ENCODE results near the gene ACP4.
A peak's percentile ranks its signal among the peaks of the same experiment; 100 is the strongest.
"Not testable (repeated sequence)": the region's sequence is repeated elsewhere in the genome, so short reads cannot be mapped to it uniquely, and the experiment has no call there.

Gene ACP4

GRCh38 chr19:50756244-50756643, 34.0 kb upstream of the ACP4 start:
- H2BK15ac ChIP-seq (ENCODE audit: low read length); H3K4me3 ChIP-seq (ENCODE audit: low read length in 2 of 2); H3K79me1 ChIP-seq (ENCODE audit: low read depth, low read length); DNase-seq (ENCODE audit: low spot score); H3K23ac ChIP-seq (ENCODE audit: low read depth, low read length, poor library complexity); H3K4me1 ChIP-seq (ENCODE audit: control insufficient read depth in 2 of 2, insufficient read depth in 1 of 2, low read depth in 1 of 2, low read length in 2 of 2); H2AK5ac ChIP-seq (ENCODE audit: low read depth, low read length); H3K27ac ChIP-seq (replicated peaks; ENCODE audit: low read length); H2AFZ ChIP-seq (ENCODE audit: low read length); H3K4me2 ChIP-seq (ENCODE audit: insufficient read depth, low read length, poor library complexity, severe bottlenecking); H3K36me3 ChIP-seq (replicated peaks in 1 of 2; ENCODE audit: control insufficient read depth in 2 of 2, insufficient read depth in 2 of 2, low read length in 2 of 2); H2BK120ac ChIP-seq (ENCODE audit: low read depth, low read length); H3K9ac ChIP-seq (ENCODE audit: low read depth, low read length, poor library complexity); H2BK5ac ChIP-seq (ENCODE audit: low read length); H3K4ac ChIP-seq (ENCODE audit: low read length); H4K91ac ChIP-seq (ENCODE audit: low read depth, low read length, poor library complexity); H4K8ac ChIP-seq (ENCODE audit: low read depth, low read length); H3K9me3 ChIP-seq (replicated peaks in 1 of 2; ENCODE audit: control insufficient read depth in 2 of 2, insufficient read depth in 1 of 2, low read depth in 1 of 2, low read length in 2 of 2); H3K14ac ChIP-seq (ENCODE audit: low read length); H2BK12ac ChIP-seq (ENCODE audit: low read length); H3K18ac ChIP-seq (ENCODE audit: low read length): not testable (repeated sequence)
- WGBS, 2 donors (ENCODE audit: extremely low coverage in 2 of 2, insufficient read length in 2 of 2, insufficient replicate concordance in 1 of 2): no CpG with 5 or more reads among the region's 8 CpGs
- H3K27me3 ChIP-seq (ENCODE audit: control insufficient read depth in 3 of 3, insufficient read depth in 3 of 3, low read depth in 1 of 3, low read length in 3 of 3): peaks cover 0 to 11% (median 0%) of the 10 kb centered on the region in 3 experiments

DNA sequence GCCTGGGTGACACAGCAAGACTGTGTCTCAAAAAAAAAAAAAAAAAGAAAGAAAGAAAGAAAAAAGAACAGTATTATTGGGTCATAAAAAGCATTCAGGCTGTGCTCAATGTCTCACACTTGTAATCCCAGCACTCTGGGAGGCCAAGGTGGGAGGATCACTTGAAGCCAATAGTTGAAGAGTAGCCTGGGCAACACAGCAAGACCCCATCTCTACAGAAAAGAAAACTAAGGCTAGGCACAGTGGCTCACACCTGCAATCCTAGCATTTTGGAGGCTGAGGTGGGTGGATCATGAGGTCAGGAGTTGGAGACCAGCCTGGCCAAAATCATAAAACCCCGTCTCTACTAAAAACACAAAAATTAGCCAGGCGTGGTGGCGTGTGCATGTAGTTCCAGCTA, 32.6 kb upstream of the ACP4 start:
- not testable (repeated sequence) for H3K9me3 ChIP-seq (replicated peaks in 1 of 2; ENCODE audit: control insufficient read depth in 2 of 2, insufficient read depth in 1 of 2, low read depth in 1 of 2, low read length in 2 of 2); H3K79me1 ChIP-seq (ENCODE audit: low read depth, low read length); H2BK12ac ChIP-seq (ENCODE audit: low read length); H3K4me3 ChIP-seq (ENCODE audit: low read length in 2 of 2); H4K8ac ChIP-seq (ENCODE audit: low read depth, low read length); DNase-seq (ENCODE audit: low spot score); H3K4me1 ChIP-seq (ENCODE audit: control insufficient read depth in 2 of 2, insufficient read depth in 1 of 2, low read depth in 1 of 2, low read length in 2 of 2); H2AFZ ChIP-seq (ENCODE audit: low read length); H3K14ac ChIP-seq (ENCODE audit: low read length); H4K91ac ChIP-seq (ENCODE audit: low read depth, low read length, poor library complexity); H3K4ac ChIP-seq (ENCODE audit: low read length); H2BK120ac ChIP-seq (ENCODE audit: low read depth, low read length); H3K36me3 ChIP-seq (replicated peaks in 1 of 2; ENCODE audit: control insufficient read depth in 2 of 2, insufficient read depth in 2 of 2, low read length in 2 of 2); H3K9ac ChIP-seq (ENCODE audit: low read depth, low read length, poor library complexity); H2BK15ac ChIP-seq (ENCODE audit: low read length); H3K18ac ChIP-seq (ENCODE audit: low read length); H2AK5ac ChIP-seq (ENCODE audit: low read depth, low read length); H3K27me3 ChIP-seq (ENCODE audit: control insufficient read depth in 3 of 3, insufficient read depth in 3 of 3, low read depth in 1 of 3, low read length in 3 of 3); H2BK5ac ChIP-seq (ENCODE audit: low read length); H3K23ac ChIP-seq (ENCODE audit: low read depth, low read length, poor library complexity); H3K27ac ChIP-seq (replicated peaks; ENCODE audit: low read length); H3K4me2 ChIP-seq (ENCODE audit: insufficient read depth, low read length, poor library complexity, severe bottlenecking)
- WGBS, 2 donors (ENCODE audit: extremely low coverage in 2 of 2, insufficient read length in 2 of 2, insufficient replicate concordance in 1 of 2): no CpG with 5 or more reads among the region's 3 CpGs

DNA sequence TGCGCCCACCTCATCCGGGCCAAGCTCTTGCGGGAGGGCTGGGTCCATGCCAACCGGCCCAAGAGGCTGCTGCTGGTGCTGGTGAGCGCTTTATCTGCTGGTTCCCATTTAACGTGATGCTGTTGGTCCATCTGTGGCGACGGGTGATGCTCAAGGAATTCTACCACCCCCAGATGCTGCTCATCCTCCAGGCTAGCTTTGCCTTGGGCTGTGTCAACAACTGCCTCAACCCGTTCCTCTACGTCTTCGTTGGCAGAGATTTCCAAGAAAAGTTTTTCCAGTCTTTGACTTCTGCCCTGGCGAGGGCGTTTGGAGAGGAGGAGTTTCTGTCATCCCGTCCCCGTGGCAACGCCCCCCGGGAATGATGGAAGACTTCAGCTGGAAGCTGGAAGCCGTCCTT, 31.1 kb upstream of the ACP4 start:
- H3K23ac ChIP-seq (ENCODE audit: low read depth, low read length, poor library complexity); H3K27ac ChIP-seq (replicated peaks; ENCODE audit: low read length); H3K4me1 ChIP-seq (ENCODE audit: control insufficient read depth in 2 of 2, insufficient read depth in 1 of 2, low read depth in 1 of 2, low read length in 2 of 2); DNase-seq (ENCODE audit: low spot score); H3K79me1 ChIP-seq (ENCODE audit: low read depth, low read length); H2BK12ac ChIP-seq (ENCODE audit: low read length); H2BK15ac ChIP-seq (ENCODE audit: low read length); H3K9ac ChIP-seq (ENCODE audit: low read depth, low read length, poor library complexity); H2AK5ac ChIP-seq (ENCODE audit: low read depth, low read length); H3K27me3 ChIP-seq (ENCODE audit: control insufficient read depth in 3 of 3, insufficient read depth in 3 of 3, low read depth in 1 of 3, low read length in 3 of 3); H2BK120ac ChIP-seq (ENCODE audit: low read depth, low read length); H3K4me3 ChIP-seq (ENCODE audit: low read length in 2 of 2); H3K36me3 ChIP-seq (replicated peaks in 1 of 2; ENCODE audit: control insufficient read depth in 2 of 2, insufficient read depth in 2 of 2, low read length in 2 of 2); H3K4ac ChIP-seq (ENCODE audit: low read length); H2AFZ ChIP-seq (ENCODE audit: low read length); H4K8ac ChIP-seq (ENCODE audit: low read depth, low read length); H3K9me3 ChIP-seq (replicated peaks in 1 of 2; ENCODE audit: control insufficient read depth in 2 of 2, insufficient read depth in 1 of 2, low read depth in 1 of 2, low read length in 2 of 2); H2BK5ac ChIP-seq (ENCODE audit: low read length); H3K14ac ChIP-seq (ENCODE audit: low read length); H3K4me2 ChIP-seq (ENCODE audit: insufficient read depth, low read length, poor library complexity, severe bottlenecking); H4K91ac ChIP-seq (ENCODE audit: low read depth, low read length, poor library complexity); H3K18ac ChIP-seq (ENCODE audit: low read length): not testable (repeated sequence)
- WGBS, 2 donors (ENCODE audit: extremely low coverage in 2 of 2, insufficient read length in 2 of 2, insufficient replicate concordance in 1 of 2): no CpG with 5 or more reads among the region's 18 CpGs

DNA sequence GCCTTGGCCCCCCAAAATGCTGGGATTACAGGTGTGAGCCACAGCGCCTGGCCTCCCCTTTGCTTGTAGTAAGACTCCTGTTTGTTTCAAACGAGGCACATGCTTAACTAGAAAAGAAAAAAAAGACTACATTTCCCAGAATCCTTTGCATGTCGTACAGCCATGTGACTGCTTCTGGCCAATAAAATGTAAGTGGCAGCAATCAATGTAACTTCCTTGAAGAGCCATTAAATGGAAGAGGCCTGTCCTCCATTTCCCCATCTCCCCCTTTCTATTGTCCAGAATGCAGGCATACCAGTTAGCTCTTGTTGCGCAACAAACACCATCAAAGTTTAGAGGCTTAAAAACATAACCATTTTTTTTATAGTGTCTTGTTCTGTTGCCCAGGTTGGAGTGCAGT, 30.3 kb upstream of the ACP4 start:
- peak overlapping the region; percentile 42 for H2AFZ ChIP-seq (ENCODE audit: low read length)
- H3K27me3 ChIP-seq (ENCODE audit: control insufficient read depth in 3 of 3, insufficient read depth in 3 of 3, low read depth in 1 of 3, low read length in 3 of 3): peaks cover 0 to 8% (median 0%) of the 10 kb centered on the region in 3 experiments
- no peaks in the 10 kb centered on the region for H3K79me1 ChIP-seq (ENCODE audit: low read depth, low read length)
- H3K23ac ChIP-seq (ENCODE audit: low read depth, low read length, poor library complexity): no peak overlapping the region
- H2BK5ac ChIP-seq (ENCODE audit: low read length): no peak overlapping the region
- no peak overlapping the region for H3K14ac ChIP-seq (ENCODE audit: low read length)
- no peaks in the 10 kb centered on the region for H3K36me3 ChIP-seq (replicated peaks in 1 of 2; ENCODE audit: control insufficient read depth in 2 of 2, insufficient read depth in 2 of 2, low read length in 2 of 2)
- H3K4me2 ChIP-seq (ENCODE audit: insufficient read depth, low read length, poor library complexity, severe bottlenecking): no peak overlapping the region
- H3K27ac ChIP-seq (replicated peaks; ENCODE audit: low read length): no peak overlapping the region
- WGBS, 2 donors (ENCODE audit: extremely low coverage in 2 of 2, insufficient read length in 2 of 2, insufficient replicate concordance in 1 of 2): no CpG with 5 or more reads among the region's 4 CpGs
- H2BK15ac ChIP-seq (ENCODE audit: low read length): no peak overlapping the region
- no peak overlapping the region for H3K4ac ChIP-seq (ENCODE audit: low read length)
- no peak overlapping the region for H4K8ac ChIP-seq (ENCODE audit: low read depth, low read length)
- no peak overlapping the region for H3K4me3 ChIP-seq (ENCODE audit: low read length in 2 of 2)
- no peaks in the 10 kb centered on the region for H3K9me3 ChIP-seq (replicated peaks in 1 of 2; ENCODE audit: control insufficient read depth in 2 of 2, insufficient read depth in 1 of 2, low read depth in 1 of 2, low read length in 2 of 2)
- no peak overlapping the region for H2AK5ac ChIP-seq (ENCODE audit: low read depth, low read length)
- H2BK12ac ChIP-seq (ENCODE audit: low read length): no peak overlapping the region
- H3K18ac ChIP-seq (ENCODE audit: low read length): no peak overlapping the region
- no peaks in the 10 kb centered on the region for H3K4me1 ChIP-seq (ENCODE audit: control insufficient read depth in 2 of 2, insufficient read depth in 1 of 2, low read depth in 1 of 2, low read length in 2 of 2)
- no peak overlapping the region for H4K91ac ChIP-seq (ENCODE audit: low read depth, low read length, poor library complexity)
- no peak overlapping the region for H3K9ac ChIP-seq (ENCODE audit: low read depth, low read length, poor library complexity)
- DNase-seq (ENCODE audit: low spot score): no peak
- no peak overlapping the region for H2BK120ac ChIP-seq (ENCODE audit: low read depth, low read length)

Data from neuronal stem cell (in vitro differentiated cells).